CD4-positive, alpha-beta T cell (primary cell): ENCODE measurements around the gene C1QL3. TPM values are rescaled to one million over a fixed set of nuclear protein-coding genes. Genes with fewer than 3 reads are reported as not detected.

Source experiments
- ATAC-seq: fragments of 200-7000 bp; cut with Tn5 transposase; one replicate; pipeline ENCODE4 v1.10.0; 2022; ENCODE audit warnings: mild to moderate bottlenecking; ENCODE audit not compliant: poor library complexity
- CTCF ChIA-PET: fragments of 350-600 bp; sonication (Branson Sonifier 250); formaldehyde crosslinking; loops from one replicate; lab custom pipeline; 2021; ENCODE audit warnings: antibody characterized with exemption, inconsistent platforms; lab: Charles Lee
- POLR2A ChIA-PET: fragments of 350-600 bp; sonication (Branson Sonifier 250); formaldehyde crosslinking; loops from one replicate; lab custom pipeline; 2021; ENCODE audit warnings: antibody characterized with exemption, inconsistent platforms; lab: Charles Lee
- DNase-seq, 14 experiments: peaks; one replicate each; pipeline ENCODE4 v3.0.0-alpha.2; 2013 to 2020; ENCODE audit warnings: mixed read lengths in 2 of 14
- H3K27ac ChIP-seq, 2 donors: one replicate each; pipeline versions ENCODE4 v1.5.1 to v1.7.0; 2013; ENCODE audit warnings: low read length in 2 of 2, low read depth in 1 of 2, mild to moderate bottlenecking in 1 of 2
- H3K27me3 ChIP-seq, 2 experiments: 1 replicate in 1 of 2; 2 replicates in 1 of 2; pipeline versions ENCODE4 v1.6.1 to v1.7.0; 2013; ENCODE audit warnings: low read length in 2 of 2, control low read depth in 1 of 2, mild to moderate bottlenecking in 1 of 2, moderate library complexity in 1 of 2; ENCODE audit not compliant: insufficient read depth in 2 of 2, control insufficient read depth in 1 of 2
- H3K36me3 ChIP-seq: one replicate; pipeline ENCODE4 v1.6.1; 2013; ENCODE audit warnings: low read length, control low read depth; ENCODE audit not compliant: insufficient read depth
- H3K4me1 ChIP-seq: one replicate; pipeline ENCODE4 v1.6.1; 2013; ENCODE audit warnings: low read length, control low read depth; ENCODE audit not compliant: insufficient read depth
- H3K4me3 ChIP-seq: one replicate; pipeline ENCODE4 v1.5.1; 2013; ENCODE audit warnings: mild to moderate bottlenecking, low read length, moderate library complexity
- H3K9me3 ChIP-seq, 2 experiments: 1 replicate in 1 of 2; 2 replicates in 1 of 2; pipeline versions ENCODE4 v1.6.1 to v1.7.0; 2013; ENCODE audit warnings: low read length in 2 of 2, mild to moderate bottlenecking in 2 of 2, control low read depth in 1 of 2, moderate library complexity in 1 of 2; ENCODE audit not compliant: control insufficient read depth in 1 of 2, insufficient read depth in 1 of 2
- H3K27ac Mint-ChIP-seq: one replicate; pipeline ENCODE4 v1.8.0; 2020; ENCODE audit warnings: mixed read lengths
- H3K27me3 Mint-ChIP-seq: one replicate; pipeline ENCODE4 v1.8.0; 2021; ENCODE audit warnings: mixed read lengths
- H3K36me3 Mint-ChIP-seq: one replicate; pipeline ENCODE4 v1.8.0; 2021; ENCODE audit warnings: low read depth, mixed read lengths
- H3K4me1 Mint-ChIP-seq: one replicate; pipeline ENCODE4 v1.8.0; 2021; ENCODE audit warnings: low read depth, mixed read lengths
- H3K4me3 Mint-ChIP-seq: one replicate; pipeline ENCODE4 v1.8.0; 2020; ENCODE audit warnings: mild to moderate bottlenecking, mixed read lengths
- H3K9me3 Mint-ChIP-seq: one replicate; pipeline ENCODE4 v1.8.0; 2020; ENCODE audit warnings: mixed read lengths
- CTCF ChIP-seq: fragments of 200-600 bp; IDR thresholded peaks from one replicate; pipeline ENCODE4 v1.8.0; 2022; ENCODE audit warnings: antibody characterized with exemption, mild to moderate bottlenecking
- intact Hi-C, 2 experiments: fragments of 100-400 bp; cut with DNase I in 1 of 2; cut with micrococcal nuclease in 1 of 2; formaldehyde crosslinking; loops; one replicate each; pipeline versions ENCODE4 v1.15.1 to v1.9.0; 2023 to 2025; cut with DNase I, micrococcal nuclease
- polyA plus RNA-seq, 2 donors: library from polyadenylated mRNA; unstranded; fragments of 120-200 nt; gene quantifications; one replicate each; pipeline ENCODE4 v1.2.1, GENCODE V29; 2013
- total RNA-seq, 174 experiments: library from RNA in 2 of 174; stranded (reverse) in 2 of 174; gene quantifications; one replicate each; pipeline ENCODE4 v1.2.3 and lab custom pipeline; 2021 to 2026

C1QL3 gene
- not detected for total RNA-seq
- polyA plus RNA-seq (2013, experiment 1 of 2): 1.5 TPM
- polyA plus RNA-seq (2013, experiment 2 of 2): 2.1 TPM
- 0 to 0.44 (median 0.04) reads per million in 172 experiments for total RNA-seq (lab: John Stamatoyannopoulos, UW)

- peaks cover 60% of the 10 kb centered on the region for H3K27me3 Mint-ChIP-seq
- DNase-seq (peak in 3 of 14 experiments; percentile 8 to 20 (median 10)), ATAC-seq (no peak)
- TF ChIP-seq CTCF: no peak
- Histone ChIP-seq H3K4me1 (peaks cover 16% of the 10 kb centered on the region), H3K9me3 (peaks cover 0 to 4% of the 10 kb centered on the region in 2 experiments), H3K27ac (no peak within 1 kb of the TSS), H3K27me3 (peaks cover 22 to 29% of the 10 kb centered on the region in 2 experiments), H3K36me3 (no peaks in the 10 kb centered on the region), H3K4me3 (peak within 1 kb of the TSS; percentile 40)
- peak within 1 kb of the TSS; percentile 81 for H3K4me3 Mint-ChIP-seq
- intact Hi-C loops: no loop called here
- no peak within 1 kb of the TSS for H3K27ac Mint-ChIP-seq
- peaks cover 10% of the 10 kb centered on the region for H3K4me1 Mint-ChIP-seq
- no peaks in the 10 kb centered on the region for H3K36me3 Mint-ChIP-seq
- POLR2A ChIA-PET: interaction anchor here (0.7 kb wide), 1 partner anchor 84 kb away, joined by 3 read pairs; the partner anchor contains the start of gene PTER
- no peaks in the 10 kb centered on the region for H3K9me3 Mint-ChIP-seq
- CTCF ChIA-PET: interaction anchor here (0.7 kb wide), 1 partner anchor 122 kb away, joined by 3 read pairs; no protein-coding TSS in a partner anchor
Measured at GRCh38 chr10:16521311-16522016, at the start of gene C1QL3. Gene C1QL3 (minus strand): TSS chr10:16521879. CDS start chr10:16521065, 814 bp downstream.

DNA sequence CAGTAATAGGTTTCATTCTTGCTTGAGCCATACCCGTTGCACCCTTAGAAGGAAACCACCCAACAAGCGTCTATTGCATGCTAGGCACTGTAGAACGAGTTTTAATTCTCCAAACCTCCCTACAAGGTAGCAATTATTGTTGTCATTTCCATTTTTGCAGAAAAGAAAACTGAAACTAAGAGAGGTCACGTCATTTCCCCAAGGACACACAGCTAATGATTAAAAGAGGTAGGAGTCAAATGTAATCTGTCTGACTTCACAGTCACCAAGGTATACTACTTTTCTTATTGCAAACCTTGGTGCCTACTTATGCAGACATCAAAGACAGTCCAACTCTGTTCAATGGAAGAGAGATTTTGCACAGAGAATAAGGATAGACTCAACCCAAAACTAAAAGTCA, 49.1 kb upstream of the C1QL3 start:
- H3K4me1 Mint-ChIP-seq: no peaks in the 10 kb centered on the region
- no peak for ATAC-seq

GRCh38 chr10:16566202-16566805, 44.6 kb upstream of the C1QL3 start:
- CTCF ChIA-PET: no interaction called here
- POLR2A ChIA-PET: no interaction called here

More for the DNA sequence above, 49.1 kb upstream of the C1QL3 start:
- H3K9me3 ChIP-seq: no peaks in the 10 kb centered on the region
- H3K4me1 ChIP-seq: no peaks in the 10 kb centered on the region
- H3K27me3 Mint-ChIP-seq: peaks cover 37% of the 10 kb centered on the region
- H3K36me3 ChIP-seq: no peaks in the 10 kb centered on the region
- intact Hi-C loops: no loop called here
- no peak overlapping the region for H3K27ac ChIP-seq
- no peak for TF ChIP-seq CTCF
- ChIA-PET CTCF (no interaction called here), POLR2A (no interaction called here)
- H3K4me3 Mint-ChIP-seq: no peak overlapping the region
- H3K27me3 ChIP-seq: peaks cover 0 to 6% of the 10 kb centered on the region in 2 experiments
- H3K9me3 Mint-ChIP-seq: no peaks in the 10 kb centered on the region
- H3K27ac Mint-ChIP-seq: no peak overlapping the region
- no peak overlapping the region for H3K4me3 ChIP-seq
- H3K36me3 Mint-ChIP-seq: no peaks in the 10 kb centered on the region
- no peak for DNase-seq

More at GRCh38 chr10:16566202-16566805, 44.6 kb upstream of the C1QL3 start:
- H3K27me3 Mint-ChIP-seq: peaks cover 41% of the 10 kb centered on the region
- no peak overlapping the region for H3K27ac Mint-ChIP-seq
- DNase-seq (no peak), ATAC-seq (no peak)
- peaks cover 2 to 6% of the 10 kb centered on the region in 2 experiments for H3K27me3 ChIP-seq
- intact Hi-C loops: no loop called here
- no peak for TF ChIP-seq CTCF
- H3K36me3 ChIP-seq: no peaks in the 10 kb centered on the region
- H3K4me1 ChIP-seq: no peaks in the 10 kb centered on the region
- no peaks in the 10 kb centered on the region for H3K9me3 ChIP-seq
- no peak overlapping the region for H3K4me3 ChIP-seq
- H3K4me3 Mint-ChIP-seq: no peak overlapping the region
- no peaks in the 10 kb centered on the region for H3K36me3 Mint-ChIP-seq
- no peaks in the 10 kb centered on the region for H3K4me1 Mint-ChIP-seq
- no peak overlapping the region for H3K27ac ChIP-seq
- no peaks in the 10 kb centered on the region for H3K9me3 Mint-ChIP-seq
